ENCODE measurements around the gene EDN3. TPM values are rescaled to one million over a fixed set of nuclear protein-coding genes. Genes with fewer than 3 reads are reported as not detected.

Gene EDN3
- polyA plus RNA-seq, 1 donor from 2014 or later = 0.50 TPM

GRCh38 chr20:59371431-59371830 lies 71.0 kb downstream of the EDN3 start:
- Histone ChIP-seq H2AFZ (ENCODE audit: low read depth, low read length) (no peak overlapping the region), H3F3A (ENCODE audit: insufficient read depth, low read length, poor library complexity, severe bottlenecking) (no peaks in the 10 kb centered on the region), H3K27me3 (ENCODE audit: insufficient read depth, low read depth, low read length) (no peaks in the 10 kb centered on the region), H3K9me2 (ENCODE audit: insufficient read depth, low read length) (no peaks in the 10 kb centered on the region), H3K36me3 (ENCODE audit: insufficient read depth, low read length) (no peaks in the 10 kb centered on the region), H3K4me2 (ENCODE audit: low read length) (no peak overlapping the region), H4K20me1 (ENCODE audit: insufficient read depth) (no peaks in the 10 kb centered on the region), H3K9ac (ENCODE audit: low read length) (no peak overlapping the region), H3K79me2 (replicated peaks; ENCODE audit: insufficient read depth, low read length) (no peaks in the 10 kb centered on the region), H3K27ac (ENCODE audit: low read length) (no peak overlapping the region), H3K9me3 (ENCODE audit: low read length) (no peaks in the 10 kb centered on the region), H3K4me3 (ENCODE audit: low read length) (no peak overlapping the region)
- no peak for TF ChIP-seq EZH2 (IDR thresholded peaks at IDR 0.05; ENCODE audit: borderline replicate concordance, insufficient read depth, low read length, poor library complexity, severe bottlenecking)
- TF ChIP-seq EP300 (conservative IDR thresholded peaks at IDR 0.05; ENCODE audit: poor library complexity, severe bottlenecking) = no peak
- no peak for TF ChIP-seq MXI1 (conservative IDR thresholded peaks at IDR 0.05; ENCODE audit: poor library complexity, severe bottlenecking)
- TF ChIP-seq TAF1 (IDR thresholded peaks at IDR 0.05; ENCODE audit: low read depth) = no peak
- no peak for TF ChIP-seq POLR2AphosphoS5 (IDR thresholded peaks at IDR 0.05)
- TF ChIP-seq, protein P1, sequence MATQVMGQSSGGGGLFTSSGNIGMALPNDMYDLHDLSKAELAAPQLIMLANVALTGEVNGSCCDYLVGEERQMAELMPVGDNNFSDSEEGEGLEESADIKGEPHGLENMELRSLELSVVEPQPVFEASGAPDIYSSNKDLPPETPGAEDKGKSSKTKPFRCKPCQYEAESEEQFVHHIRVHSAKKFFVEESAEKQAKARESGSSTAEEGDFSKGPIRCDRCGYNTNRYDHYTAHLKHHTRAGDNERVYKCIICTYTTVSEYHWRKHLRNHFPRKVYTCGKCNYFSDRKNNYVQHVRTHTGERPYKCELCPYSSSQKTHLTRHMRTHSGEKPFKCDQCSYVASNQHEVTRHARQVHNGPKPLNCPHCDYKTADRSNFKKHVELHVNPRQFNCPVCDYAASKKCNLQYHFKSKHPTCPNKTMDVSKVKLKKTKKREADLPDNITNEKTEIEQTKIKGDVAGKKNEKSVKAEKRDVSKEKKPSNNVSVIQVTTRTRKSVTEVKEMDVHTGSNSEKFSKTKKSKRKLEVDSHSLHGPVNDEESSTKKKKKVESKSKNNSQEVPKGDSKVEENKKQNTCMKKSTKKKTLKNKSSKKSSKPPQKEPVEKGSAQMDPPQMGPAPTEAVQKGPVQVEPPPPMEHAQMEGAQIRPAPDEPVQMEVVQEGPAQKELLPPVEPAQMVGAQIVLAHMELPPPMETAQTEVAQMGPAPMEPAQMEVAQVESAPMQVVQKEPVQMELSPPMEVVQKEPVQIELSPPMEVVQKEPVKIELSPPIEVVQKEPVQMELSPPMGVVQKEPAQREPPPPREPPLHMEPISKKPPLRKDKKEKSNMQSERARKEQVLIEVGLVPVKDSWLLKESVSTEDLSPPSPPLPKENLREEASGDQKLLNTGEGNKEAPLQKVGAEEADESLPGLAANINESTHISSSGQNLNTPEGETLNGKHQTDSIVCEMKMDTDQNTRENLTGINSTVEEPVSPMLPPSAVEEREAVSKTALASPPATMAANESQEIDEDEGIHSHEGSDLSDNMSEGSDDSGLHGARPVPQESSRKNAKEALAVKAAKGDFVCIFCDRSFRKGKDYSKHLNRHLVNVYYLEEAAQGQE (IDR thresholded peaks at IDR 0.05; ENCODE audit: borderline replicate concordance) = no peak
- no peak for TF ChIP-seq SMC3 (conservative IDR thresholded peaks at IDR 0.05; ENCODE audit: poor library complexity)
- no peak for TF ChIP-seq CTCF (IDR thresholded peaks at IDR 0.05; ENCODE audit: poor library complexity, severe bottlenecking)

DNA sequence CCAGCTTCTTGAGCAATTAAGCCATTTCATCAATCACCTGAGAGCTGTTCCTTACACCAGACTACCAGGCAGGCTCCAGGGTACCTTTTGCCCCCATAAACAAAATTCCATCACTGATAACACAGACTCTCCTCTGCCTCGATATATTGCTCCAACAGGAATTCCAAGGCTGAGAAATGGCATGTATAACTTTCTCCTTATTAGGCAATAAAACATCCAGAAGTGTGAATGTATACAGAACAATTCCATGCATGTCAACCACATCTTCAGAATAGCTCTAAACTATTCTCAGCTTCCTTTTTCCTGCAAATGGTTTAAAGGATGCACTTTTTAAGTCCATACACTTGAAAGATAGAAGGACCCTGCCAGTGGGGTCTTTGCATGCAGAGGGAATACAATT lies 73.8 kb downstream of the EDN3 start:
- Histone ChIP-seq H3K36me3 (ENCODE audit: insufficient read depth, low read length) (no peaks in the 10 kb centered on the region), H3K79me2 (replicated peaks; ENCODE audit: insufficient read depth, low read length) (no peaks in the 10 kb centered on the region), H3K9ac (ENCODE audit: low read length) (no peak overlapping the region), H3K4me2 (ENCODE audit: low read length) (no peak overlapping the region), H3K9me2 (ENCODE audit: insufficient read depth, low read length) (no peaks in the 10 kb centered on the region), H3K4me3 (ENCODE audit: low read length) (no peak overlapping the region), H3K27me3 (ENCODE audit: insufficient read depth, low read depth, low read length) (no peaks in the 10 kb centered on the region), H3K27ac (ENCODE audit: low read length) (no peak overlapping the region), H3F3A (ENCODE audit: insufficient read depth, low read length, poor library complexity, severe bottlenecking) (no peaks in the 10 kb centered on the region), H2AFZ (ENCODE audit: low read depth, low read length) (no peak overlapping the region), H4K20me1 (ENCODE audit: insufficient read depth) (no peaks in the 10 kb centered on the region), H3K9me3 (ENCODE audit: low read length) (no peaks in the 10 kb centered on the region)
- TF ChIP-seq MXI1 (conservative IDR thresholded peaks at IDR 0.05; ENCODE audit: poor library complexity, severe bottlenecking) = no peak
- no peak for TF ChIP-seq EP300 (conservative IDR thresholded peaks at IDR 0.05; ENCODE audit: poor library complexity, severe bottlenecking)
- TF ChIP-seq EZH2 (IDR thresholded peaks at IDR 0.05; ENCODE audit: borderline replicate concordance, insufficient read depth, low read length, poor library complexity, severe bottlenecking) = no peak
- no peak for TF ChIP-seq RAD21 (conservative IDR thresholded peaks at IDR 0.05)
- no peak for TF ChIP-seq POLR2AphosphoS5 (IDR thresholded peaks at IDR 0.05)
- TF ChIP-seq SMC3 (conservative IDR thresholded peaks at IDR 0.05; ENCODE audit: poor library complexity) = no peak
- no peak for TF ChIP-seq CTCF (IDR thresholded peaks at IDR 0.05; ENCODE audit: poor library complexity, severe bottlenecking)
- no peak for TF ChIP-seq TAF1 (IDR thresholded peaks at IDR 0.05; ENCODE audit: low read depth)
- TF ChIP-seq, protein P1 (IDR thresholded peaks at IDR 0.05; ENCODE audit: borderline replicate concordance) = no peak
